NCI-H1092 (cell line): ENCODE results near the gene CHAF1A.

Source experiments
- DNase-seq: peaks from one replicate; lab custom pipeline; 2025; lab: John Stamatoyannopoulos, UW

Gene CHAF1A

DNA sequence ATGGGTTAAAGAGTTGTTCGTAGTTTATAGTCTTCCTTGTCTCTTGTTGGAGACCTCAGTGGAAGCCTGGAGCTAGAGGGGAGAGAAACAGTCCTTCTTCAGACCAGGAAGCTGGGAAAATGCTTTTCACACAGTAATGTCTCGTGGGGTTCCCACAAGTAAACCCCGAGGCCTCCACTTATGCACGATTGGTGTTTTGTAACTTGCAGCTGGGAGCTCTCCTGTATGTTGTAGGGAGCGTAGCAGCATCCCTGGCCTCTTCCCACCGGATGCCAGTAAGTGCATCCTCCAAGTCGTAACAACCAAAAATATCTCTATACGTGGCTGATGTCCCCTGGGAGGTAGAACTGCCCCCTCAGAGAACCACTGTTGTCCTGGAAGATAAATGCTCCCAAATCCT lies 3.5 kb downstream of the CHAF1A start:
- no peak for DNase-seq

GRCh38 chr19:4406626-4407025 lies 4.2 kb downstream of the CHAF1A start:
- DNase-seq = no peak

- no peak for DNase-seq
These were observed 6.9 kb downstream of the CHAF1A start for GRCh38 chr19:4409123-4409933.

DNA sequence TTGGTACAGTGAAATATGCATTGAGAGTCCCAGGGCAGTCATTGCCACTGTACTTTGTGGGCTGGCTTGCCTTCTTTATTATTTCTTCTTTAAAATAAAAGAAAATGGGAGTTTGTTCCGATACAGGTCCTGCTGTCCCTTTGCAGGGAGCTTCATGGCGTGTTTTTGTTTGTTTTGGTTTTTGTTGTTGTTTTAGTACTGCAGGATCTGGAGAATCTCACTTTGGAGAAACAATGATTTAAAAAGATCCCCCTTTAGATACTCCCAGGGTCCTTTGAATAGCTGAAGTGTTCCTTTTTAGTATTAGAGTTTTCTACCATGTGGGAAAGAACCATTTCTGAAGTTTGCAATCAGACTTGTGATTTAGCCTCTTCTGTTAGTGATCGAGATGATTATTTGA lies 11.1 kb downstream of the CHAF1A start:
- no peak for DNase-seq

DNA sequence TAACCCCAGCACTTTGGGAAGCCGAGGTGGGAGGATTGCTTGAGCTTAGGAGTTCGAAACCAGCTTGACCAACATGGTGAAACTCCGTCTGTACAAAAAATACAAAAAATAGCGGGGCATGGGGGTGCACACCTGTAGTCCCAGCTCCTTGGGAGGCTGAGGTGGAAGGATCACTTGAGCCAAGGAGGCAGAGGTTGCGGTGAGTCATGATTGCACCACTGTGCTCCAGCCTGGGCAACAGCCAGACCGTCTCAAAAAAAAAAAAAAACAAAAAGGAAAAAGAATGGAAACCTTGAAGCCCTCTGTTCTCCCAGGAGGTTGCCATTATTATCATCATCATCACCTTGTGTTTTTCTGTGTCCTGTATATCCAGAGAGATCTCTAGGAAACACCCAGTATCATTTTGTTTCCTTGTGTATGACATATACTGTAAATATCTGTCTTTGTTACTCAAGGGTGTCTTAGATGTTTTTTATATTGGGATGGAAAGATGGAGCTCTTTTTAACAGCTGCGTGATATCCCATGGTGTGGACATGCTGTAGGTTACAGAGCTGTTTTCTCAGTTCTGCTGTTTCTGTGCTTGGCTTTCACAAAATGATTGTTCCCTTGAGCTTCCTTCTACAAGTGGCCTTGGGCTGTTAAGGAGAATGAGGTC lies 11.8 kb downstream of the CHAF1A start:
- DNase-seq = no peak

GRCh38 chr19:4414800-4415321 lies 12.4 kb downstream of the CHAF1A start:
- DNase-seq = no peak

DNA sequence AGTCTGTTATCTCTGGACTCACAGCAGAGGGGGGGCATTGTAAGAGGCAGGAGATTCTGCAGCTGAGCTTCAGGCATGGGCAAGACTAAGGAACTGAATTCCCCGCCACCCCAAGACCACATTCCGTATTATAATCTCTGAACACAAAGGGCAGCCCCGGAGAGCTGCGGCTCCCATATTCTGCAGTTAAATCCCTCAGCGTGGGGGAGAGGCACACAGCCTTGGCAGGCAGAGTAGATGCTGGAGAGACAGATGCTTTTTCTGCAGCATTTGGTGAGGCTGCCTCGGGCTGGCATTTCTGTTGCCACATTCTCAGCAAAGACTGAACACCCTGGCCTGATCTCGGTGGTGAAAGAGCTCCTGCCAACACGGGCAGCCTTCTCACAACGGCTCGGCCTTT lies 12.9 kb downstream of the CHAF1A start:
- no peak for DNase-seq

DNA sequence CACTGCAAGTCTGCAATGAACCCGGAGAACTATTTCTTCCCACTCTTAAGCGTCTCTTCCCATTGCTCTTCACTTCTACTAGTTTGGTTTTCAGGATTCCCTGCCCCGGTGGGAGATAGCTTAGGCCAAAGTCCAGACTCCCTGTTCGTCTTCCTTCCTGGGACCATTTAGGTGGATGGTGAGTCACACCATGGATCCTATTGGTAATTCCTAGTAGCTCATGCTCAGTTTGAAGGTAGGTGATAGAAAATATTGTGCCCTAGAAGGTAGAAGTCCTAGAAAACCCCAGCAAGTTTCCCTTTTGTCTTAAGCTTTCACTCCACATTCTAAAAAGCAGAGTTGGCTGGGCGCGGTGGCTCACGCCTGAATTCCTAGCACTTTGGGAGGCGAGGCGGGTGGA lies 13.8 kb downstream of the CHAF1A start:
- DNase-seq = no peak

GRCh38 chr19:4423416-4424126 lies 21.1 kb downstream of the CHAF1A start:
- DNase-seq = no peak

DNA sequence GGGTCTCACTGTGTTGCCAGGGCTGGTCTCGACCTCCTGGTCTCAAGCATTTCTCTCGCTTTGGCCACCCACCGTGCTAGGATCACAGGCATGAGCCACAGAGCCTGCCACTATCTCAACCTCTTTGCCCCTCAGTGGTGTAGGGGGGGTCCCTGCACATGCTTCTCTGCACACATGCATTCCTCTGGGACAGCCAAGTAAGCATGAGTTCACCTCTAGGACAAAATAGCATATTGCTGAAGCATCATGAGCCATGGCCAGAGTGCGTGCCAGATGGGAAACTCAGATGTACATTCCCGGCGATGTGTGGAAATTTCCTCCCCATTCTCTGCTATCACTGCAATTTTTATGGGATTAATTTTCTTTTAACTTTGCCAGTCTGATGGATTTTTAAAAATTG lies 23.1 kb downstream of the CHAF1A start:
- no peak for DNase-seq

GRCh38 chr19:4428326-4428975 lies 26.0 kb downstream of the CHAF1A start:
- no peak for DNase-seq

- no peak for DNase-seq
These were observed 26.8 kb downstream of the CHAF1A start for GRCh38 chr19:4429256-4429655.

DNA sequence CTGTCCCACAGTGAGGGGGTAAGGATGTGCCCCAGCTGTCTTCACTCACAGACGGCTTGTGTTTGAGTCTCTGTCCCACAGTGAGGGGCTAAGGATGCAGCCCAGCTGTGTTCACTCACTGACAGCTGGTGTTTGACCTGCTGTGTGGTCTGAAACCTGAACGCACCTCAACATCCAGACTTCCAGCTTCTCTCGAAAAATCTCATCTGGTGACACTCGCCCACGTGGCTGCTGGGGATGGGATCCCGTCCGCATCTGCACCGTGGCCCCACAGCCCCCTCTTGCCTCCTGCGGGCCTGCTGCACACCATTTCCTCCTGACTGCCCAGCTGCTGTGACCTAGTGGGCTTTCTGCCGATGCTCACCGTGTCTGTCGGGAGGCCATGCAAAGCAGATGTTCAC lies 27.3 kb downstream of the CHAF1A start:
- DNase-seq = no peak

DNA sequence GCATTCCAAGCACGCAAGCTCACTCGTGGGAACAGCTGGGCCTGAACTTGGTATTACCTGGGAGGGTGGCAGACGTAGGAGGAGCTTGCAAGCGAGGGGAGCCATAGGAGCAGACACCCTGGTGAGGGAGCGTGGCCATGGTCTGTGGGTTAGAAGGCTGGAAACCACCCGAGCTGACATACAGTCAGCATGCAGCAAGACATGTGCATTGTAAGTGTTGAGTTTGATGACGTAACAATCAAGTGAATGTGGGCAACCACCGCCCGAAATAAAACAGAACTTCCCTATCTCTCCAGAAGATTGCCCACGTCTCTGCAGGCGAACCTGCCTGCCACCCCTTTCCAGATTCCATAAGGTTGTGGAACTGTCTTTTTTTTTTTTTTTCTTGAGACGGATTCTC lies 28.3 kb downstream of the CHAF1A start:
- no peak for DNase-seq

- no peak for DNase-seq
These were observed 28.9 kb downstream of the CHAF1A start for GRCh38 chr19:4431296-4431695.

- DNase-seq = no peak
These were observed 29.6 kb downstream of the CHAF1A start for GRCh38 chr19:4431808-4432674.

DNA sequence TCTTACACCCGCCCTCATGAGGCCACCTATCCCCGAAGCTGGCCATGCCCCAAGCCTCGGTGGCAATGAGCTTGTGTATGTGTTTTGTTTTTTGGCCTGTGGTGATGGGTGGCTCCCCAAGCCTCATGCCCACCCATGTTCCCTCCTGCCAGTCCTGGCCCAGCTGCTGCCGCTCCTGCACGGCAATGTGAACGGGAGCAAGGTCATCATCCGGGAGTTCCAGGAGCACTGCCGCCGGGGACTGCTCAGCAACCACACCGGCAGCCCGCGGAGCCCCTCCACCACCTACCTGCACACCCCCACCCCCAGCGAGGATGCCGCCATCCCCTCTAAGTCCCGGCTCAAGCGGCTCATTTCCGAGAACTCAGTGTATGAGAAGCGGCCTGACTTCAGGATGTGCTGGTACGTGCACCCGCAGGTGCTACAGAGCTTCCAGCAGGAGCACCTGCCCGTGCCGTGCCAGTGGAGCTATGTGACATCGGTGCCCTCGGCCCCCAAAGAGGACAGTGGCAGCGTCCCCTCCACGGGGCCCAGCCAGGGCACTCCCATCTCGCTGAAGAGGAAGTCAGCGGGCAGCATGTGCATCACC lies 30.6 kb downstream of the CHAF1A start:
- DNase-seq = no peak

- no peak for DNase-seq
These were observed 32.0 kb downstream of the CHAF1A start for GRCh38 chr19:4434391-4434790.

DNA sequence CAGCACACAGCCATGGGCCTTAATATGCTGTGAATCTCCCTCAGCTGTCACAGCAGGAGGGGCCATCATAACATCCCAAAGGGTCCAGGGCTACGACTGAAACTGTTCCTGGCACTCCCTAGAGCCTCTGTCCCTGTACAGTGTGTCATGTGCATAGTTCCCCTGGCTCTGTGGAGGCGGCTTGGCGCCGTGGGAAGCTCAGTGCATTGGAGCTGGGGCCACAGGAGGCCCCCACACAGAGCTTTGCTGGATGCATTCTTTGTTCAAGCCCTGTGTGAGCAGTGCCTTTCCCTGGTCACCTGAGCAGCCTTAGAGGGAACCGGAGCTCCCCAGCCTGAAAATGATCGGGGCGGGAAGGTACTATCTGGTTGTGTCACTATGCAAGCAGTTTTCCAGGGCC lies 33.8 kb downstream of the CHAF1A start:
- no peak for DNase-seq

DNA sequence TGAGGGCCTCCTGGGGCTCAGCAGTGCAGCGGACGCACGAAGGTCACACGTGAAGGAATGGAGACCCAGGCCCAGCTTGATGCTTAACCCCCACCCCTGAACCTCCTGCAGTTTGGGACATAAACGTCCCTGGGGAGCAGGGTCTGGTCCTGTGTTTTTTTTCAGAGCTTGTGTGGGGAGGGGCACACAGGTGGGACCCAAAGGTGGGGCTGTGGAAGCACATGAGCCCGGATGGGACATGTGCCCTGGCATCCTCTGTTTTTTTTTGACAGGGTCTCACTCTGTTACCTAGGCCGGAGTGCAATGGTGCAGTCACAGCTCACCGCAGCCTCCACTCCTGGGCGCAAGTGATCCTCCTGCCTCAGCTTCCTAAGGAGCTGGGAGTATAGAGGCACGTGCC lies 34.7 kb downstream of the CHAF1A start:
- DNase-seq = no peak

- no peak for DNase-seq
These were observed 36.8 kb downstream of the CHAF1A start for GRCh38 chr19:4439243-4439642.
